Measurements from ENCODE around the gene SH3BP1.
A peak's percentile ranks its signal among the peaks of the same experiment; 100 is the strongest.
"Not testable (repeated sequence)": the region's sequence is repeated elsewhere in the genome, so short reads cannot be mapped to it uniquely, and the experiment has no call there.

SH3BP1 gene

DNA sequence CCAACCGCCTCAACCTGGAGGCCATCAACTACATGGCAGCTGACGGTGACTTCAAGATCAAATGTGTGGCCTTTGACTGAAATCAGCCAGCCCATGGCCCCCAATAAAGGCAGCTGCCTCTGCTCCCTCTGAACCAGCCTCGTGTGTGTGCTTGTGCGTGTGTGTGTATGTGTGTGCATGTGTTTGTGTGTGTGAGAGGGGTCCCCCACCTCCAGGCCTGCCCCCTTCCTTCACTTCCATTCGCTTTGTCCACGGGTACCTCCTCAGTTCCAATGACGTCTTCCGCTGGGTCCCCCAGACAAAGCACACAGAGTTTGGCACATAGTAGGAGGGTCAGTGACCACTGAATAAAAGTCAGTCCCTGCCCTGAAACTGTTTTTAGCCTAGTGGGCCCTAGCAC is 40.2 kb downstream of the SH3BP1 start:
- DNase-seq (ENCODE audit: low read depth), result no peak

DNA sequence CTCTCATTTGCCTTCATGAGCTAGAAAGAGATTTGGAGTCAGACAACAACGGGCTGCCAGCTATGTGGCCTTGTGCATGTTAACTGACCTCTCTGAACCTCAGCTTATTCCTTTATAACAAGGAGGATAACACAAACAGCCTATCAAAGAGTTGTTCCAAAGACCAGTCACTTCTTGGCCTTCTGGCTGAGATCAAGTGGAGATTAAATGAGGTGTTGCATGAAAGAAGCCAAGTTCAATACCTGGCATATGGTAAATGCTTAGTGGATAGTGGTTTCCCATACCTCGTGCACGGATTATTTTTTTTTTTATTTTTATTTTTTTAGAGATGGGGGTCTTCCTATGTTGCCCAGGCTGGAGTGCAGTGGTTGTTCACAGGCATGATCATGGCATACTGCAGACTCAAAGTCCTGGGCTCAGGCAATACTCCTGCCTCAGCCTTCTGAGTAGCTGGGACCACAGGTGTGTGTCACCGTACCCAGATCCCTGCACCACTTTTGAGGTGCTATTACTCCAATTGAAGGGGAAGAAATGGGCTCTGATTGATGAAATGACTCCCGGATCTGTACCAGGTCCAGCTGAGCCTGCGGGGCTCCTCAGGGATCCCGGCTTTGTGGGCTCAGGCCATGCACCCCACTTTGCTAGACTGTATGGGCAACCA is 40.9 kb downstream of the SH3BP1 start:
- DNase-seq (ENCODE audit: low read depth), result no peak

DNA sequence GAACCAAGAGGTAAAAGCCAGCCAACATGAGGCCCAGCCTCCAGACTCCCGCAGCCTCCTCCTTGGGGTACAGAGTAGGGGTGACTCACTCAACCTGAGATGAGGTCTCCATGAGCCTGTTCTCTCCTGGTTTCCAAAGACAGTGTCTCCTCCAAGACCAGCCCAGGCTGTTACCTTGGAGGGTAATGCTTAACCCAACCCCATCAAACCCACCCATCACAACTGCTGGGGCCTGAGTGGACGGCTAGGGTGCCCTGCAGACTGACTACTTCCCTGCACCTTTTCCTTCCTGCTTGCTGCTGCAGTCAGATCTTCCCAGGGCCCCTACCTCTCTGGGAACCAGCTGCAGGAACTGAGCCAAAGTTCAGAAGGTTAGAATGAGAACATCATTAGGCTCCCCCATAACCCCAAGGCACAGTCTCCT is 41.5 kb downstream of the SH3BP1 start:
- no peak for DNase-seq (ENCODE audit: low read depth)

DNA sequence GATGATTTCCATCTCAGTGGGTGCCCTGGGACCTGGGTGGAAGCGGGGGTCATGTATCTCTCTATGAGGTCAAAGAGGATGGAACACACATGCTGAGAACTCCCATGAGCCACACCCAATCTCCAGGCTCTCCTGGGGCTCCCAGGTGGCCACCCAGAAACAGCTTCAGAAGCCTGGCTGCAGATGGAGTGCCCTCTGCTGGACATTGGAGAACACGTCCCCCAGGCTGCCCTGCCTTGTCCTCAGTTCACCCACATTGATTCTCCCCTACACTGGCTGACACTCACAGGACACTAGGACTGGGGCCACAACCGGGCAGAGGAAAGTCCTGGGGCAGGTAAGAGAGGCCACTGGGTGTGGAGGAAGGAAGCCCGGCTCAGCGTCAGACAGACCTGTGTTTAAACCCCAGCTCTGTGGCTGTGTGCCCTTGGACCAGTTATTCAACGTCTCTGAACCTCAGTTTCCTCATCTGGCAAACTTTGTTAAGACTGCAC is 42.1 kb downstream of the SH3BP1 start:
- peak; percentile 62 for DNase-seq (ENCODE audit: low read depth)

DNA sequence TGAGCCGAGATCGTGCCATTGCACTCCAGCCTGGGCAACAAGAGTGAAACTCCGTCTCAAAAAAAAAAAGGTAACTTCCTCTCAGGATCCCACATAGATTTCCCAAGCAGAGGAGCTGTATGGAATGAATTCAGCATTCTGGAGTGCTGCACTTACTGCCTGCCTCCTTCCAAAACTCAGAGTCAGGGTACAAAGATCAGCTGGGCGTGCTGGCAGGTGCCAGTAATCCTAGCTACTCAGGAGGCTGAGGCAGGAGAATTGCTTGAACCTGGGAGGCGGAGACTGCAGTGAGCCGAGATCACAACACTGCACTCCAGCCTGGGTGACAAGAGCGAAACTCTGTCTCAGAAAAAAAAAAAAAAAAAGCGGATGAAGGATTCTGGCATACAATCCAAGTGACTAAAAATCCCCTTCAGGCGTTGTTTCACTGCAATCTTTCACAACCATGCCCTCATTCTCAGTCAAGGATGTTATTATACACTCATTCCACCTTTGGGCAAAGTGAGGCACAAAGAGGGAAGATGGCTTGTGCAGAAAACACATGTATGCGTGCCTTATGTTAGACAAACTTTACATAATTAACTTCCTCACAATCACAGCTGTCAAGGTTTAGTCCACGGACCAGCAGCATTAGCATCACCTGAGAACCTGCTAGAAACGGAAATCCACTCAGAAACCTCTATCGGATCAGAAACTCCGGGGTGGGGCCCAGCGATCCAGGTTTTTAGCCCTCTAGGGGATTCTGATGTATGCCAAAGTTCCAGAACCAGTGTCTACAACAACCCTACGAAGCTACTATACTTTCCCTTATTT is 45.5 kb downstream of the SH3BP1 start:
- no peak for DNase-seq (ENCODE audit: low read depth)

DNA sequence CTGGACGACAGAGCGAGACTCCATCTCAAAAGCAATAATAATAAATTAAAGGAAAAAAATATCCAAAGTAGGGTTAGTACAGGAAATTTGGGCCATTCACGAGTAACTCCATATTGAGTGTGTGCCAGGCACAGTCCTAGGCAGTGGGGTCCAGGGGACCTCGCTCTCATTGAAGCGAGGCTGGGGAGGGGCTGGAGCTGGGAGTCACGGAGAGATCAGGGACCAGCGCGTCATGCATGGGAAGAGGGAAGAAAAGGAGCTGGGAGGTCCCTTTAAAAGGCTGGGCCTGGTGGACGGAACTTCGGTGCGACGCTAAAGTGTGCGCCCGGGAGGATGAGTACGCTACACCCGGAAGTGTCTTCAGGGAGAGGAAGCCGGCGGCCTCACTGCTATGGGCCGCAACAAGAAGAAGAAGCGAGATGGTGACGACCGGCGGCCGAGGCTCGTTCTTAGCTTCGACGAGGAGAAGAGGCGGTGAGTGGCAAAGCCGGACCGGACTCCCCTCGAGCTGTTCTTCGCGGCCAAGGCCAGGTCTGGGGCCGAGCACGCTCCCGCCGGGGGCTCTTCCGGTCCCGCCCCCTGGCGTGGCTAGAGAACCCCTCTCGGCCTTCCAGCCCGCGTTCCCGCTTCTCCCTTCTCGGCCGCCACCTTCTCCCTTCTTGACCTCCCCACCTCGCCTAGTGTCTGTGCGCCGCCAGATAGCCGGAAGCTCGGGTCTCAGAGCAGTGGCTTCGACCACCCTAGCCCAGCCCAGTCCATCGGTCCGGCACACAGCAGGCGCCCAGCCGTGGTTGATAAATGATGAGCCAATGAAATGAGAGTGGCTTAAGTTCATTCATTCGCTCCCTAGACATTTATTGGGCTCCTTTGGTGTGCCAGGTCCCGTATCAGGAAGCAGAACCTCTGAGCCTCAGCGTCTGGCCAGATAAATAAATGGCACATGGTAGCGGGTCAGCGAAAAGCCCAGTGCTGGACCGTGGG is 46.8 kb downstream of the SH3BP1 start, which contains the start of gene NOL12:
NOL12 (plus strand) TSS at position 342 of the 981 bp plus-strand sequence; CDS start at position 392, 50 bp downstream.
- DNase-seq (ENCODE audit: low read depth), result peak; percentile 60

DNA sequence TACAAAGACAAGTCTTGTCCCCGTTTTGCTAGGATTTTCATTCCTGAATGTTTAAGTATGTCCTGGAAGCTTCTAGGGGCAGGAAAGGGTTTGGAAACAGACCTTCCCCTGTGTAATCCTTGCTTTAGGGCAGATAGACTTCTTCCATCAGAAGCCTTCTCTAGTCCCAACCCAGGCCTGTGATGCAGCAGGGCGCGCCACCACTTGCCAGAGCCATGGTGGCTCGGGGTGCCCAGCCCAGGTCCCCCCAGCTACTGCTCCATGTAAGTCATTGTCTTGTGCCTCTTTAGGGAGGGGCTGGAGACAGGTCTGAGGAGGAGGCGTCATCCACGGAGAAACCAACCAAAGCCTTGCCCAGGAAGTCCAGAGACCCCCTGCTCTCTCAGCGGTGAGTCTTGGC is 50.9 kb downstream of the SH3BP1 start:
- DNase-seq (ENCODE audit: low read depth), result no peak

DNA sequence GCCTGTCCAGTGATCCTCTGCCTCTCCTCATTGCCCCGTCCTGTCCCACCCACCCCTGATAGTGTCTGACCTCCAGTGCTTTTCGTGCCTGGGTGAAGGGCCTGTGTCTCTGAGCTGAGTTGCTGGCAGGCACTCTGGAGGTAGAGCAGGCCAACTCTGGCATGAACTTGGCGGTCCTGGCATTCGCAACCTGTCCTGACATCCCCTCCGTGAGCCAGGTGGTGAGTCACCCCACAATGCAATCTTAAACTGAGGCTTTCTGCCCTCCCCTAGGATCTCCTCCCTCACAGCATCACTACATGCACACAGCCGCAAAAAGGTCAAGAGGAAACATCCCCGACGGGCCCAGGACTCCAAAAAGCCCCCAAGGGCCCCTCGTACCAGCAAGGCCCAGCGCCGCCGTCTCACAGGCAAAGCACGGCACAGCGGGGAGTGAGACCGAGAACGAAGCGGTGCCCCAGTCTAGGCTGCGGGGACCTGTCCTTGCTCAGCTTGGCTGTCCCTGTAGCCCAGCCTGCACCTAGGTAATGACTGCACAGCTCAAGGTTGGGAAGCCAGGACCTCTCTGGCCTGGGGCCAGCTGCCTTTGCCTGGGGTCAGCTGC is 51.5 kb downstream of the SH3BP1 start:
- no peak for DNase-seq (ENCODE audit: low read depth)

DNA sequence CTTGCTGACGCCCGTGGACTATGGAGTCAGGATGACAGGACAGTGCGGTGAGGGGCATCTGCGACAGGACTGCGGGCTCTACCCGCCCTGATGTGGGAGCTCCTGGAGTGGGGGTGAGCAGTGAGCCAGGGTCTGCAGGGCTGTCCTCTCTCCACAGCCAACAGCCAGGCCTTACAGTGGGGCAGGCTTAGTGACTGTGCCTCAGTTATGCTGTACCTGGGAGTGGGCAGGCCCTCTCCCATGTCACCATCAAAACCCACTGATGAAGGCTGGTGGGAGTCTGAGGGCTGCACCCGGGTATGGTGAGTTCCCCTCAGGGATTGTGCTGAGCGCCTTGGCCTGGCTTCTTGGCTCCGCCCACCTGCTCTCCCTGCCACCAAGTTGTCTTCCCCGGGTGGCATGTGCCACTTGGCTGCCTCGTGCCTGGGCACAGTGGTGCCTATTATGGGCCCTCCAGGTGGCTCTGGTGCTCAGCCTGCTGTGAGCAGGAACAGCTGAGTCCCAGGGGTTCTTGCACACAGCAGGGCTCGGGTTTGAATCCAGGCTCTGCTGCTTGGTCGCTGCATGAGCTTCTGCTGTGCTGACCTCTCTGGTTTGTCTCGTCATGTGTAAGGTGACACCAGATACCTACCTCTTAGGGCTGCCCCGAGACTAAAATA is 53.3 kb downstream of the SH3BP1 start:
- no peak for DNase-seq (ENCODE audit: low read depth)

DNA sequence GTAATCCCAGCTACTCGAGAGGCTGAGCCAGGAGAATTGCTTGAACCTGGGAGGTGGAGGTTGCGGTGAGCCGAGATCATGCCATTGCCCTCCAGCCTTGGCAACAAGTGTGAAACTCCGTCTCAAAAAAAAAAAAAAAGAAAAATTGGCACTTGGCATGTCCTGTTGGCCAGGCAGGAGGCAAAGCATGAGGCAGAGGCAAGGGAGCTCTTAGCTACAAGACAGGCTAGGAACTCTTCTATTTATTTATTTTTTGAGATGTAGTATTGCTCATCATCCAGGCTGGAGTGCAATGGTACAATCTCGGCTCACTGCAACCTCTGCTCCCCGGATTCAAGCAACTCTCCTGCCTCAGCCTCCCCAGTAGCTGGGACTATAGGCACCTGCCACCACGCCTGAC is 54.7 kb downstream of the SH3BP1 start:
- not testable (repeated sequence) for DNase-seq (ENCODE audit: low read depth)

DNA sequence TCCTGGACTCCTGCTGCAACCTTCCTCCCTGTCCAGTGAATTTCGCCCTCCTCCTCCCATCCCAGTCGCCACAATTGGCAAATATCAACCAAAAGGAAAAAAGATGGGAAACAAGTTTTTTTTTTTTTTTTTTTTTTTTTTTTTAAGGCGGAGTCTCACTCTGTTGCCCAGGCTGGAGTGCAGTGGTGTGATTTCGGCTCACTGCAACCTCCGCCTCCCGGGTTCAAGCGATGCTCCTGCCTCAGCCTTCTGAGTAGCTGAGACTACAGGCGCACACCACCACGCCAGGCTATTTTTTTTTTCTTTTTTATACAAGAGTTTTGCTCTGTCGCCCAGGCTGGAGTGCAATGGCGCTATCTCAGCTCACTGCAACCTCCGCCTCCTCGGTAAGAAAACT is 56.8 kb downstream of the SH3BP1 start:
- DNase-seq (ENCODE audit: low read depth), result not testable (repeated sequence)

DNA sequence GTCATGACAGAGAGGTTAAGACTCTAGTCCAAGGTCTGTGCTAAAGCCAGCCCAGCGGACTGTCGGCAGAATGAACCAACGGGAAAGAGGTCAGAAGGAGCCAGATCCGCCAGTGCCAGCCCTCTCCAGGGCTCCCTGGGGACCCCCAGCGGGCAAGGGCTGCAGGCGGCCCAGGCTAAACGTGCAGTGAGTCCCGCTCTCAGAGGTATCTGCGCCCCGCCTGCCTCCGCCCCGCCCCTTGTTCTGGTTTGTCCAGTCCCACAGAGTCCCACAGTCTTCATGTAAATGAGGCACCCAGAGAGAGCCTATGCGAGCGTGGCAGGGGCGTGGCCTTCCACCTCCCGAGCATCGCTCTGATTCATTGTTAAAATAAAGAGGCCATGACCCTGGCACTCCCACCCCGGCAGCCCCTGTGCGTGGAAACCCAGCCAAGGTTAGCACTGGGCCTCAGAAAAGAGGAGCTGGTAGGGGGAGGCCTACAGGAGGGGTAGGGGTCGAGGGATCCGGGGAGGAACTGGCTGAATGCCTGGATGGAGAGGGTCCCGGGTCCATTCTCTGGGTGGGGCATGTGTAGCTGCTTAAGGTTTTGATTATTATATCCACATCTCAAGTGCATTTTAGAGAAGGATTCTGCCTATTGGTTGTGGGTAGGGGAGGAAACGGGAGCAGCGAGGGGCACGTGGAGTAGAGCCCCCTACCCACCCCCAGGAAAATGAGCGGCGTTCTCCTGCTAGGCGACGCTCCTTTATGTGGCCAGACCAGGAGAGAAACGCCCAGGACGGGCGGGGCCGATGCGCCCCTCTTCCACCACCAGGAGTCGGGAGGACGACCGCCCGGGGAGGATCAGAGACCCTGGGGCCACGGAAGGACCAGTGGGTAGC is 57.4 kb downstream of the SH3BP1 start, which contains the start of gene TRIOBP:
TRIOBP (plus strand) TSS at position 392 of the 881 bp plus-strand sequence. CDS start 4,318 bp downstream, outside the sequence.
- peak; percentile 58 for DNase-seq (ENCODE audit: low read depth)

DNA sequence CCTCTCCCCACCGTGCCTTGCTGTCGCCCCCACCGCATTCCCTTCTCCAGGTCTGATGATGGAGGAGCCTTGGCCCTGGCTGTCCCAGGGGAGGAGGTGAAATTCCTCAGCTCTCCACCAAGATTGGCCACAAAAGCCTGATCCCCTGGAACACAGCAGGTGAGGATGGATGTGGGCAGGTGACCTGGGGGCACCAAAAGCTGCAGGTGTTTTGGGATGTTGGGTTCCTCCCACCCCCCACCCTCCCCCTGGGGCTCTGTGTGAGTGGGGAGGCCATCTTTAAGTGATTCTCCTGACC is 58.0 kb downstream of the SH3BP1 start:
- no peak for DNase-seq (ENCODE audit: low read depth)

DNA sequence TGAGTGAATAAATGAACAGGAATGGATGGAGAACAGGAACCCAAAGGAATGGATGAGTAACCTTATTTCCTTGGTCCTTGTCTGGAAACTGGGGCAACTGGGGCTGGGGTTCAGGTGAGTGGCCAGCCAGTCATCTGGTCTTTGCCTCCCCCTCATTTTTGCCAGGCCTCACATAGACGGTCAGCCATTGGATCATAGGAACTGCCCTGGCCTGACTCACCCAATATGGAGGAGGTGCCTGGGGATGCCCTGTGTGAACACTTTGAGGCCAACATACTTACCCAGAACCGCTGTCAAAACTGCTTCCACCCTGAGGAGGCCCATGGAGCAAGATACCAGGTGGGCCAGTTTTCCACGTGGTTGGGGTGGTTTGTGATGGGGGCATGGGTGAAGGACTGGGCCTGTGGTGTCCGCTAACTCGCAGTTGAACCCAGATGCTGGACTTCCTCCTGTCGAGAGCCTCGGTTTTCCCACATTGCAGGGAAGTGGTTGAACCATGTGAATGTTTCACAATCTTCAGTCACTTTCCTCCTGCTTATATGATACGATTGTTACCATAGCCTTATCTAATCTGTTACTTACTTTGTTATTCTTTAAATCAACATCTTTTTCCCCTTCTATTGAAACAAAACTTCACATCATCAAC is 61.8 kb downstream of the SH3BP1 start:
- no peak for DNase-seq (ENCODE audit: low read depth)

DNA sequence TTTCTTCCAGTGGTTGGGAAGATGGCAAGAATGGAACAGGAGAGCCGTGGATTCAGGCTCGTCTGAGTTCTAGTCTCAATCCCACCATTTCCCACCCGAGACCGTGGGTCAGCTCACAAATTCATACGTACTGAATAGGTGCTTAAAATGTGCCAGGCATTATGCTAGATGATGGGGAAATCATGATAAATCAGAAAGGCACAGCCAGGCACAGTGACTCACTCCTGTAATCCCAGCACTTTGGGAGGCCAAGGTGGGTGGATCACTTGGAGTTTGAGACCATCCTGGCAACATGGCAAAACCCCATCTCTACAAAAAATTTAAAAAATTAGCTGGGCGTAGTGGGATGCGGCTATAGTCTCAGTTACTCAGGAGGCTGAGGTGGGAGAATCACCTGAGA is 64.4 kb downstream of the SH3BP1 start:
- no peak for DNase-seq (ENCODE audit: low read depth)

DNA sequence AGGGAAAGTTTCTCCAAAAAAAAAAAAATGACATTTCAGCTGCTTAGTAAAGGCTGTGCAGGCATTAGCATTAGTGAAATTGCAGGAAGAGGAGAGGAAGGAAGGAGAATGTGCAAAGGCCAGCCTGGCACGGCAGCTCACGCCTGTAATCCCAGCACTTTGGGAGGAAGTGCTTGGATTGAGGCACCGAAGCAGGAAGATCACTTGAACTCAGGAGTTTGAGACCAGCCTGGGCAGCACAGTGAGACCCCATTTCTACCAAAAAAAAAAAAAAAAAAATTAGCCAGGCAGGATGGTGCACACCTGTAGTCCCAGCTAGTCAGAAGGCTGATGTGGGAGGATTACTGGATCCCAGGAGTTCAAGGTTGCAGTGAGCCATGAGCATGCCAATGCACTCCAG is 65.2 kb downstream of the SH3BP1 start:
- DNase-seq (ENCODE audit: low read depth), result no peak

DNA sequence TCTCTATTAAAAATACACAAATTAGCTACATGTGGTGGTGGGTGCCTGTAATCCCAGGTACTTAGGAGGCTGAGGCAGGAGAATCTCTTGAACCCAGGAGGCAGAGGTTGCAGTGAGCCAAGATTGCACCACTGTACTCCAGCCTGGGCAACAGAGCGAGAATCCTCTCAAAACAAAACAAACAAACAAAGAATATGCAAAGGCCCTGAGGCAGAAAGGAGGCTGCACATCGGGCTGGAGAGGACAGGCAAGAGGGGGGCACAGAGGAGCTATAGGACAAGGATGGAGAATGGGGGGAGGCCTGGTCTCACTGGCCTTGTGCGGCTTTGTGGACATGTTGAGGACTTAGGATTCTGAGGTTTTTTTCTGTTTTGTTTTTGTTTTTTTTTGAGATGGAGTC is 65.7 kb downstream of the SH3BP1 start:
- DNase-seq (ENCODE audit: low read depth), result no peak
